GM19240 (cell line): ENCODE results near the gene EYA2.

Experiments used
- DNase-seq: peaks from one replicate; pipeline ENCODE4 v3.0.0; 2011; ENCODE audit warnings: low spot score; ENCODE audit not compliant: insufficient read length

The EYA2 gene

DNA sequence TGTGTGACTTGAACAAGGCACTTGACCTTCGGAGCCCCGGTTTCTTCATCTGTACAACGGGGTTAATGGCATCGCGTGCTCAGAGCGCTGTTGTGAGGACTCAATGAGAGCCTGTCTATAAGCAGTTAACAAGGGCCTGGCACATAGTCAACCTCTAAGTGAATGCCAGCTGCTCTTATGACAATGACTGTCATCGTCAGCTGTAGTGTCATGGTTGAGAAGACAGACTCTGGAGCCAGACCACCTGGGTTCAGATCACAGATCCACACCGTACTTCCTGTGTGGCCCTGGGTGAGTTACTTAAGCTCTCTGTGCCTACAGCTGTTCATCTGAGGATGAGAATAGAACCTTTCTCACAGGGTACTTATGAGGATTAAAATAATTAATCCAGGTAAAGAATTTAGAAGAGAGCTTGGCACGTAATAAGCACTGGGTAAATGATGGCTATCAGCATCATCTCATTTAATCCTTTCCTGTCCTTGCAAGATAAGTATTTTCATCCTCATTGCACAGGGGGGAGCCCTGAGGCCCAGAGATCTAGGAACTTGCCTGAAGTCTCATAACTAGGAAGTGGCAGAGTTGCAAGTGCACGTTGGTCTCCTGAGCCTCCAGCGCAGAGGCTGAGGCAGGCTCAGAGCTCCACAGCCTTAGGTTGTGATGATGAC lies 105.3 kb downstream of the EYA2 start:
- DNase-seq: no peak

GRCh38 chr20:47003223-47003622 lies 108.6 kb downstream of the EYA2 start:
- no peak for DNase-seq

- DNase-seq: no peak
Measured at GRCh38 chr20:47004179-47004578, 109.5 kb downstream of the EYA2 start.

DNA sequence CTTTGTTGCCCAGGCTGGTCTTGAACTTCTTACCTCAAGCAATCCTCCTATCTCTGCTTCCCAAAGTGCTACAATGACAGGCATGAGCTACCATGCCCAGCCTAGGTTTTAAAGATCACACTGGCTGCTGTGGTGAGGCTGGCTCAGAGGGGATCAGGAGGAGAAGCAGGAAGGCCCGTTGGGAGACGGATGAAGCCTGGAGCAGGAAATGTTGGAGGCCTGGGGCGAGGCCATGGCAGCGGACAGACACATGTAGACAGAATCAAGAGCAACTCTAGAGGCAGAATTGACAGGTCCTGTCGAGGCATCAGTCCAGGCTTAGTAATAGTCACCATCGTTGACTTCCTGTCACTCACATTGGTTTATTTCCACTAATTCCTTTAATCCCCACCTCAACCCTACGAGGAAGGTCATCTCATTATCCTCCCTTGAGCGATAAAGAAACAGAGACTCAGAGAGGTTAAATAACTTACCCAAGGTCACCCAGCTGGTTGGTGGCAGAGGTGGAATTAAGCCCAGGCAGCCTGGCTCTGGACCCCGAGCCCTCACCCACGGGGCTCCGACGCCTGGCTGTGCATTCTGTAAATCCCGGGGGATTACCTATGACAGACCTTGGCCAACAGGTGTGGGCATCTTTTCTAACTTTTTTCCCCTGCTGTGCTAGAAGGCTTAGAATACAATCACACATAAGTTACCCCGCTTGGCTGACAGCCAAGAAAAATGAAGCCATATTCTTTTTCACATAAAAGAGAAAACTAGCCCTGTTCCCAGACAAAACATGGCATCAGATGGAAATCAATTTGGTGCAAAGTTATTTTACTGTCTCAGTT lies 113.4 kb downstream of the EYA2 start:
- no peak for DNase-seq

- no peak for DNase-seq
Measured at GRCh38 chr20:47008842-47009518, 114.3 kb downstream of the EYA2 start.

DNA sequence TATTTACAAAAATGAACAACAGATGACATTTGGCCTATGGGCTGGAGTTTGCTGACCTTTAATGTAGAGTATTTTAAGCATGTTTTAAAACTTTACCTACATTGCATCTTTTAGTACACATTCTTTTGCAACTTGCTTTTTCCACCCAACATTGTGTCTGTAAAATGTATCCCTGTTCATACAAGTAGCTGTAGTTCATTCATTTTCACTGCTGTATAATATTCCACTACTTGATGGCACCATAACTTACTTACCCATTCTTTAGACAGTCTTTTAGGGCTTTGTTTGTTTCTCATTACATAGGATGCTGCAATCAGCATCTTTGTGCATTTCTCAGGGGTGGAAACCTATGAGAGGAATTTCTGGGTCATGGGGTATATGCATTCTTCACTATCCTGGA lies 115.1 kb downstream of the EYA2 start:
- DNase-seq: no peak

GRCh38 chr20:47011984-47012383 lies 117.3 kb downstream of the EYA2 start:
- no peak for DNase-seq

GRCh38 chr20:47013606-47014005 lies 119.0 kb downstream of the EYA2 start:
- DNase-seq: no peak

DNA sequence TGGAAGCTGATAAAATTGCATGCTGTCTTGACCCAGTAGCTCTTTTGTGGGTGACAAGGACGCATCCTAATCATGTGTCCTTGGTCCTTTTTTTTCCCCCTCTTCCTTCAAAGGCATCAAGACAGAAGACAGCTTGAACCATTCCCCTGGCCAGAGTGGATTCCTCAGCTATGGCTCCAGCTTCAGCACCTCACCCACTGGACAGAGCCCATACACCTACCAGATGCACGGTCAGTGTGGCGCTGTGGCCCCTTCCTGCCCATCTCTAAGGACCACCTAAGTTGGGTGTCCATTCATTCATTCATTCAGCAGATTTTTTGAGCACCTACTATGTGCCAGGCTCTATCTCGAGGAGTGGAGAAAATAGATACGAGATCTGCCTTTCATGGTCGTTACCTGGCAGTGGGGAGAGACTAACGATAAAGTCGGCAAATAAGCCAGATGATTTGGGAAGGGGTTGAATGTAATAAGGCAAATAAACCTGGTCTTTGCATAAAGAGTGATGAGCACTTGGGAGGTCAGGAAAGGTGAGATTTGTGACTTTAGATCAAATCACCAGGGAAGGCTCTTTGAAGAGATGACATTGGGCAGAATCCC lies 121.5 kb downstream of the EYA2 start:
- DNase-seq: no peak

DNA sequence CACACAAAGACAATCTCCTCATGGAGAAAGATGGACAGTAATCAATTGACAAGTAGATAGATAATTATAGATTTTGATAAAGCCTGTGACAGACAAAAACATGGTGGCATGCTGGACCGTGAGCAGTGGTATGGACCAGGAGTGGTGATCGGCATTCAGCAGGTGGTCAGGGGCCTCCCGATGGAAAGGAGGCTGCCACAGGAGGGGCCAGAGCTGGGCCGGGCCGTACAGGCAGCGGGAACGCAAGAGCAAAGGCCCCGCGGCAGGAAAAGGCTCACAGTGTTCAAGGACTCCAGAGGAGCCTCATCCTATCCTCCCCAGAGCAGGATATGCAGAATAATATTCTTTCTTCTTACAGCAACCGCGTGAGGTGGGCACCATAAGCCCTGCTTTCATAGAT lies 123.7 kb downstream of the EYA2 start:
- no peak for DNase-seq

- no peak for DNase-seq
Measured at GRCh38 chr20:47019121-47019824, 124.6 kb downstream of the EYA2 start.

GRCh38 chr20:47020231-47020630 lies 125.6 kb downstream of the EYA2 start:
- no peak for DNase-seq

- no peak for DNase-seq
Measured at GRCh38 chr20:47021850-47022249, 127.2 kb downstream of the EYA2 start.

GRCh38 chr20:47024461-47024937 lies 129.9 kb downstream of the EYA2 start:
- DNase-seq: no peak

DNA sequence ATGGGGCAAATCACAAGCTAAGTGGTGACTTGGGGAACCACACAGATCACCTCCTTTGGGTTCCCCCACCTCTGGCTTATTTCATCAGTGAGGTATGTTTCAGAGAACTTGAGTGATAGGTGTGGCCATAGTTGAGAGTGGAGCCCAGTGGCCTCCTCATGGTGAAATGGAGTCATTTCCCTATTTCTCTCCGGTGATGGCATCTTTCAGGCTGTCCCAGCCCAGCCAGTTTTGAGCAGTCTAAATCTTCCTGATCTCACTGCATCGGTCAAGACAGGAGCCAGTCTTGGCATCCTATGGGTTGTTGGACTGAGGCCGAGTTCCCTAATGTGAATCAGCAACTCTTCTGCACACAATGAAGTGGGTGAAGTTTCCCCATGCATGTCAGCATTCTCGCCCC lies 132.4 kb downstream of the EYA2 start:
- no peak for DNase-seq

GRCh38 chr20:47027456-47027855 lies 132.8 kb downstream of the EYA2 start:
- DNase-seq: no peak

- no peak for DNase-seq
Measured at GRCh38 chr20:47028487-47028886, 133.8 kb downstream of the EYA2 start.

GRCh38 chr20:47029845-47030244 lies 135.2 kb downstream of the EYA2 start:
- no peak for DNase-seq

DNA sequence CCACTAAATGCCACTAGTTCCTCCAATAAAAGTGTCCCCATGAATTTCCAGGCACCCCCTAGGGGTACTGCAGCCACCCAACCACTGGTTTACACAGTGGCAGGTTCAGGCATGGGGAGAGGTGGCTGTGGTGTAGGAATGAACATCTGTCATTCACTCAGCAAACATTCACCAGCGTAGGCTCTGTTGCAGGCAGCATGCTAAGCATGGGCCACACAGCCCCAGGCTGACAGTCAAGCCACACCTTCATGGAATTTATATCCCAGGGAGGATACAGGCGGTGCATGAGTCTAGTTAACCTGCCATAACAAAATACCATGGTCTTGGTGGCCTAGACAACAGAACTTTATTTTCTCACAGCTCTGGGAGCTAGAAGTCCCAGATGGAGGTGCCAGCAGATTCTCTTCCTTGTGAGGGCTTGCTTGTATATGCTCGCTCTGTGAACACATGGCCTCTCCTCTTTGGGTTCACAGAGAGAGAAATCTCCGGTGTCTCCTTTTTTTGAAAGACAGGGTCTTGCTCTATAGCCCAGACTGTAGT lies 135.7 kb downstream of the EYA2 start:
- DNase-seq: no peak

GRCh38 chr20:47031004-47031403 lies 136.4 kb downstream of the EYA2 start:
- no peak for DNase-seq

GRCh38 chr20:47031821-47032220 lies 137.2 kb downstream of the EYA2 start:
- DNase-seq: no peak
